Right cardiac atrium (tissue), 5 donors: ENCODE measurements around the gene RIPK1. TPM values are rescaled to one million over a fixed set of nuclear protein-coding genes. Genes with fewer than 3 reads are reported as not detected.

Experiments used
- ATAC-seq, 2 donors: fragments of 200-7000 bp; cut with Tn5 transposase; one replicate each; pipeline versions ENCODE4 v1.8.0 to v1.9.1; 2020; ENCODE audit warnings: moderate library complexity in 2 of 2, mild to moderate bottlenecking in 1 of 2
- DNase-seq, 3 donors: peaks; one replicate each; pipeline ENCODE4 v3.0.0-alpha.2; 2020
- H3K27ac ChIP-seq: one replicate; pipeline ENCODE4 v1.5.1; 2013; ENCODE audit warnings: mild to moderate bottlenecking, low read length, control low read depth, moderate library complexity
- H3K27me3 ChIP-seq: one replicate; pipeline ENCODE4 v1.6.1; 2013; ENCODE audit not compliant: control insufficient read depth, insufficient read depth
- H3K4me1 ChIP-seq: one replicate; pipeline ENCODE4 v1.6.1; 2013; ENCODE audit warnings: low read length; ENCODE audit not compliant: control insufficient read depth, insufficient read depth
- H3K4me3 ChIP-seq: one replicate; pipeline ENCODE4 v1.5.1; 2013; ENCODE audit warnings: low read length, control low read depth
- H3K9me3 ChIP-seq: one replicate; pipeline ENCODE4 v1.6.1; 2013; ENCODE audit warnings: low read length; ENCODE audit not compliant: control insufficient read depth
- WGBS: extraction: QIAGEN DNeasy Blood & Tissue Kit; methylation state at CpG from one replicate; pipeline ENCODE4 v1.1.7; 2013; 5-methylcytosine and 5-hydroxymethylcytosine counted together
- intact Hi-C, 4 donors: fragments of 100-400 bp; cut with DNase I; formaldehyde crosslinking; loops; one replicate each; pipeline versions ENCODE4 v1.11.0 to v1.14.0; 2022 to 2023
- polyA plus RNA-seq: library from polyadenylated mRNA; stranded (reverse); fragments of 200-250 nt; gene quantifications from one replicate; pipeline ENCODE4 v1.2.3, GENCODE V29; 2013
- total RNA-seq, 4 donors: library from RNA; stranded (reverse); fragmentation: NEBNext Ultra II Directional; extraction: Animal tissue kit (Norgen Biotek cat#: 25700); gene quantifications; one replicate each; pipeline ENCODE4 v1.2.1, GENCODE V29; 2021
- donor health status: healthy with polysubstance abuse.
- donor health status: DM: no; HTN: yes; CAD: no.
- donor health status: DM: no; HTN: no; CAD: no.
- donor health status: DM: no; HTN: yes; CAD: no; lungs with severe emphysema.
- donor health status: DM: yes; HTN: yes; CAD: no.

RIPK1 gene
- total and polyA plus RNA-seq, 5 donors = 6.8 to 11.5 (median 8.3) TPM

DNA sequence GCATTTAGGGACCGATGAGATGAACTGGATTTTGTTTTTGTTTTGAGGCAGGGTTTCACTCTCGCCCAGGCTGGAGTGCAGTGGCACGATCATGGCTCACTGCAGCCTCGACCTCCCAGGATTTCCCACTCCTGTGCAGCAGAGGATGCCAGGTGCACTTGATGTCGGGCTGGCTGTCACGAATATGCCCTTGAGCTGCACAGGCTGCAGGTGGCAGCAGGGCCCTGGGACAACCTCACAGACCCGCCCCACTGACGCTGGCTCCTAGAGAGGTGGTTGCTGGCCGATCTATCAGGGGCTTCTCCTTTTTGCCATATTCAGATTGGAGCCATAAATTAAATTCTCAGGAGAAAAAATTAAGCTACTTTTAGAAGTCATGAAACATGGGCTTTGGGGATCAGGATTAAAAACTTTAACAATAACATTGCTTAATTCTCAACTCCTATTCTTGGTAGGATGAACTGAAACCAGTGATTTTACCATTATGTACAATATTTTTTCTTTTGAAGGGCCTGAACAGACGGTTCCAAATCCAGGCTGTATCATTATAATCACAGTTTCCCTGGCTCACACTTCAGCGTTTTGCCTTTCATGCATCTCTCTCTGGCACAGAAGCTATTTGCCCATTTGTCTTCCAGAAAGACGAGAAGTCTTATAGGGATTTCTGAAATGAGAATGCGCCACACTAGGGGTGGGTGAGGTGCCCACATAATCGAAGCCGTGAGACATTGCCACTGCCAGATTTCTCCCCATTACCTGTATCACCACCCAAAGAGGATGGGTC, 36.2 kb upstream of the RIPK1 start:
- H3K27ac ChIP-seq = no peak overlapping the region
- ATAC-seq (no peak), DNase-seq (no peak)
- H3K9me3 ChIP-seq = no peaks in the 10 kb centered on the region
- H3K4me1 ChIP-seq = no peaks in the 10 kb centered on the region
- intact Hi-C loops = no loop called here
- WGBS = 71% methylated on average over 15 of the region's 15 CpGs
- no peak overlapping the region for H3K4me3 ChIP-seq
- H3K27me3 ChIP-seq = no peaks in the 10 kb centered on the region

DNA sequence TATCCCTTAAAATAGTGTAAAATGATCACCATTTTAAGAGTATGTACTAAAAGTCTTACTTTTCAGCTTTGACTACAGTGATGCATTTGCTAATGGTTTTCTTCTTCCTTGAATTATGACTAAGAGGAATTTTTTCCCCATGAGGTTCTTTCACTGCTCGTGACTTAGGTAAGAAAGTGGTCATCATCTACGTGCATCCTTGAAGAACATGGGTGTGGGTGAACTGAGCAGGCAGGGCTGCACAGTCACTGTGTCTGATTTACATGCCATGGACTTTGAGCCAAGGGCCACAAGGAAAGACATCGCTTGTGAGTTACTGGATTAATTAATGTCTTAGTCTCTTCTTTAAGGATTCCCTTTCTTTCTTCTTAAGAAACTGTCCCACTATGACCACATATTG, 35.3 kb upstream of the RIPK1 start:
- intact Hi-C loops = no loop called here
- Histone ChIP-seq H3K4me3 (no peak overlapping the region), H3K4me1 (no peaks in the 10 kb centered on the region), H3K27ac (no peak overlapping the region), H3K27me3 (no peaks in the 10 kb centered on the region), H3K9me3 (no peaks in the 10 kb centered on the region)
- WGBS = 93% methylated on average over 3 of the region's 3 CpGs
- DNase-seq (no peak), ATAC-seq (no peak)

DNA sequence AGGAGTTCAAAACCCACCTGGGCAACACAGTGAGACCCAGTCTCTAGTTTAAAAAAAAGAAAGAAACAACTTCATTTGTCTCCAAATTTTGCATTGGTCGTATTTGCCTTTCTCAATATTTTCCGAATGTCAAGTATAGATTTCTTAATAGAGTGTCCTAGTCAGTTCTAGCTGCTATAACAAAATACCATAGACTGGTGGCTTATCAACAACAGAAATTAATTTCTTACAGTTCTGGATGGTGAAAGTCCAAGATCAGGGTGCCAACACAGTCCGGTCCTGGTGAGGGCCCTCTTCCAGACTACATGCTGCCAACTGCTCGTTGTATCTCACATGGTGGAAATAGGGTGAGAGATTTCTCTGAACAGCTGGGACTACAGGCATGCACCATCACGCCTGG, 34.6 kb upstream of the RIPK1 start:
- intact Hi-C loops = no loop called here
- Histone ChIP-seq H3K4me3 (no peak overlapping the region), H3K4me1 (no peaks in the 10 kb centered on the region), H3K27ac (no peak overlapping the region), H3K27me3 (no peaks in the 10 kb centered on the region), H3K9me3 (no peaks in the 10 kb centered on the region)
- no peak for DNase-seq
- ATAC-seq = no peak
- WGBS = 94% methylated on average over 5 of the region's 5 CpGs

DNA sequence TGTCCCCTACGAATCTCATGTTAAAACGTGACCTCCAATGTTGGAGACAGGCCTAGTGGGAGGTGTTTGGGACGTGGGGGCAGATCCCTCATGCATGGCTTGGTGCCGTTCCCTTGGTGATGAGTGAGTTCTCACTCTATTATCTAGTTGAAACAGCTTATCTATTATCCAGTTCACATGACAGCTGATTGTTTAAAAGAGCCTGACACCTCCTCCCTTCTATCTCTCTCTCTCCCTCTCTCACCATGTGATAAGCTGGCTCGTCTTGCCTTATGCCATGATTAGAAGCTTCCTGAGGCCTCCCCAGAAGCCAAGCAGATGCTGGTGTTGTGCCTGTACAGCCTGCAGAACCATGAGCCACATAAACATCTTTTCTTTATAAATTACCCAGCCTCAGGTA, 32.9 kb upstream of the RIPK1 start:
- no peaks in the 10 kb centered on the region for H3K9me3 ChIP-seq
- ATAC-seq (peak; percentile 38 to 53), DNase-seq (no peak)
- WGBS = 43% methylated on average over 5 of the region's 5 CpGs
- no peaks in the 10 kb centered on the region for H3K4me1 ChIP-seq
- intact Hi-C loops = no loop called here
- H3K4me3 ChIP-seq = no peak overlapping the region
- H3K27ac ChIP-seq = no peak overlapping the region
- H3K27me3 ChIP-seq = no peaks in the 10 kb centered on the region

DNA sequence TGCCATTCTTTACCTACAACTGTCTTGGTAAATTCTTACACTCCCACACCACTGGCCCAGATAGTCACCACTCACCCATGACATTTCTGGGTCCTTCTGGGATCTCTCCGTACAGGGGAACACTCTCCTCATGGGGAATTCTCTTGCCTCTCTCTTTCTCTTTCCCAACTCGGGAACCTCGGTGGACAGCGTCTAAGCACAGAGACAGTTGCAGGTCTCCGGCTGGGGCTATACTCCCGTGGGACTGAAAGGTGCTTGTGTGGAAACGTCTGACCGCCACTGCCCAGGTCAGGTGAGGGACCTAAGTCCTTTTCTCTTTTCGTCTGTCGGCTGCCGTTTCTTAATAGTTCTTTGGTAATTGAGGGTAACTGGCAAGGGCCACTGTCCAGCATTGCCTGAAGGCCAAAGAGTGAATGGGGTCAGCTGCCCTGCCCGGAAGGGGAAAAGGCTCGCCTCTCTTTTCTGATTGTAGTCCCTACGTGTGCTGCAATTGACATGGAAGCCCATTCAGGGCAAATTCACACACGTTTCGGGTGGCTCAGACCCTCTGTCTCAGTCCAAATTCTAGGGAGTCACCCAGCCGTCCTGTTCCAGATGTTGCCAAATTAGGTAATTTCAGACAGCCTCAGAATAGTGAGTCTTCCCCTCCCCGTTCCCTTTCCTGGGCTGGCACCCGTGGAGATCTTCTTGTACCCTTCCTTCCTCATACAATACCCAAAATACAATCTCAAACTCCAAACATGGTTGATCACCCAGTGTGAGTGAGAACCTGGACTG, 31.2 kb upstream of the RIPK1 start:
- DNase-seq (no peak), ATAC-seq (peak in 1 of 2 donors; percentile 51)
- whole genome bisulfite sequencing = 78% methylated on average over 19 of the region's 19 CpGs
- H3K4me1 ChIP-seq = no peaks in the 10 kb centered on the region
- intact Hi-C loops = no loop called here
- no peaks in the 10 kb centered on the region for H3K9me3 ChIP-seq
- no peak overlapping the region for H3K4me3 ChIP-seq
- H3K27ac ChIP-seq = no peak overlapping the region
- no peaks in the 10 kb centered on the region for H3K27me3 ChIP-seq

DNA sequence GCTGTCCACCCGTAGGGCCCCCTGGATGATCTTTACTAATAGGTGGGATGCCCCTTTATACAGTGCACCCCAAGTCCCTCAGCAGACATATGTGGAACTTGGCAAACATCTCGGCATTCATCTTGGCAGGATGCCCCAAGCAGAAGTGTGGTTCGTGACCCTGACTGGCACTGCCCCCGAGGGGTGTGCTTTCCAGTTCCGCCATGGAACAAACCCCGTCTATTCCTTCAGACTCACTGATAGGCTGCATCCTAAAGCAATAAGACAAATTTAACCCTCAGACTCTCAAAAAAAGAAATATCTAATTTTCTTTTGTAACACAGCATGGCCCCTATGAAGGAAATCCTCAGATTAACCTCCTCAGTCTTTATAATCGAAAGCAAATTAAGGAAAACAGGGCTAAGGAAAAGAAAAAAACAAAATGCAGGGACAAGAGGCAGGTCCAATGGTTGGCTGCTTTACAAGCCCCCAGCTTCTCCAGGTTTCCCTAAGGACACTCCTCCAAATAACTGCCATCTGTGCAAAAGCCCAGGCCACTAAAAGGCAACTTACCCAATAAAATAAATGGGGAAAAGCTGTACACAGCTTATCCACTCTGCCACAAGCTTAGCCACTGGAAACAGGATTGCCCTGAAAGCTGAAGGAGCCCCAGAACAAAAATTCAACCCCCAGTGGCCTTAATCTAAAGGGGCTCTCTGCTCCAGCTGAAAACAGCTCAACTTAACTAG, 30.5 kb upstream of the RIPK1 start:
- ATAC-seq = peak in 1 of 2 donors; percentile 38
- intact Hi-C loops = no loop called here
- Histone ChIP-seq H3K9me3 (no peaks in the 10 kb centered on the region), H3K27ac (no peak overlapping the region), H3K4me3 (no peak overlapping the region), H3K4me1 (no peaks in the 10 kb centered on the region), H3K27me3 (no peaks in the 10 kb centered on the region)
- no peak for DNase-seq
- 38% methylated on average over 7 of the region's 7 CpGs for WGBS

DNA sequence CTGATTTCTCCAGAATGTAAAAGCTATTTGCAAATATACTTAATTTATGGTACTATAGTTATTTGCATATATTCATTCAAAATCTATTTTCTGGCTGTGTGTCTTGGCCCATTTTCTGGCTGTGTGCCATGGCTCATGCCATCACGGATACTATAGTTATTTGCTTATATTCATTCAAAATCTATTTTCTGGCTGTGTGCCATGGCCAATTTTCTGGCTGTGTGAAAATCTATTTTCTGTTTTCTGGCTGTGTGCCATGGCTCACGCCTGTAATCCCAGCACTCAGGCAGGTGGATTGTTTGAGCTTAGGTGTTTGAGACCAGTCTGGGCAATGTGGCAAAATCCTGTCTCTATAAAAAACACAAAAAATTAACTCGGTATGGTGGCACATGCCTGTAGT, 28.9 kb upstream of the RIPK1 start:
- WGBS = 58% methylated on average over 3 of the region's 3 CpGs
- no peaks in the 10 kb centered on the region for H3K27me3 ChIP-seq
- no peaks in the 10 kb centered on the region for H3K9me3 ChIP-seq
- intact Hi-C loops = no loop called here
- H3K27ac ChIP-seq = no peak overlapping the region
- no peak for ATAC-seq
- no peaks in the 10 kb centered on the region for H3K4me1 ChIP-seq
- H3K4me3 ChIP-seq = no peak overlapping the region
- no peak for DNase-seq

DNA sequence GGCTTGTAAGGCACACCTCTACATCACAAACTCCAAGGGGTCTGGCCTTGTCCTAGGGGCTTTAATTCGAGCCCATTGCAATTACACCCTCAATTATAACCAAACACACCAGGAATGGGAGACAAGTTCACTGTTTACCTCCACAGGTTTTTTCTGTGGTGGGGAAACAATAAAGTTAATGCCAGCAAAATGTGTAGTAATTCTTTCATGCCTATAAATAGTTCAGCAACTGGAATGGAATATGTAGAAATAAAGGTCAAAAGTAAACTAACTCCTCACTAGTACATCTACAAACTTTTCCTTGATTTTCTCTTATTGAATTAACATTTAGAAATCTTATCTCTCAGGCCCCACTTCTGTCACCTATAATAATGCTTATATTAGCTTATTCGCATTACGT, 27.1 kb upstream of the RIPK1 start:
- 97% methylated on average over 3 of the region's 3 CpGs for WGBS
- no peak overlapping the region for H3K4me3 ChIP-seq
- H3K27me3 ChIP-seq = no peaks in the 10 kb centered on the region
- ATAC-seq (no peak), DNase-seq (no peak)
- no peak overlapping the region for H3K27ac ChIP-seq
- H3K9me3 ChIP-seq = no peaks in the 10 kb centered on the region
- H3K4me1 ChIP-seq = no peaks in the 10 kb centered on the region
- intact Hi-C loops = no loop called here

DNA sequence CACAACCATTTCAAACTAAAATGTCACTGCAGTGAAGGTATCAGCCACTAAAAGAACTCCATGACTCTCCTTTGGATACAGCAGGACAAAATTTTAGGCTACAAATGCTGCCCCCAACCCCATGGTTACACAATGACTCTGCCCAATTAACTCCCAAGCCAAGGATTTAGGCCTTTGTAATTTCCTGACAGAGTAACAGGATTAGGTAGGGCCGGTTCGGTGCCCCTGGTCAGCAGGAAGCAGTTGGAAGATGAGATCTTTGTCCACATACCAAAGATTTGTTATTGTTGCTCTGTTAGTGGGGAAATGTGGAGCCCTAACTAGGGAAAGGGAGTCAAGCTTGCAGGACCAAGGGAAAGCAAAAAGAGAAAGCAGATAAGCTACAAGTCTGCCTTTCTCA, 26.7 kb upstream of the RIPK1 start:
- Histone ChIP-seq H3K27ac (no peak overlapping the region), H3K4me3 (no peak overlapping the region), H3K9me3 (no peaks in the 10 kb centered on the region), H3K4me1 (no peaks in the 10 kb centered on the region), H3K27me3 (no peaks in the 10 kb centered on the region)
- 38% methylated on average over 2 of the region's 2 CpGs for WGBS
- intact Hi-C loops = no loop called here
- ATAC-seq (peak in 1 of 2 donors; percentile 43), DNase-seq (no peak)

DNA sequence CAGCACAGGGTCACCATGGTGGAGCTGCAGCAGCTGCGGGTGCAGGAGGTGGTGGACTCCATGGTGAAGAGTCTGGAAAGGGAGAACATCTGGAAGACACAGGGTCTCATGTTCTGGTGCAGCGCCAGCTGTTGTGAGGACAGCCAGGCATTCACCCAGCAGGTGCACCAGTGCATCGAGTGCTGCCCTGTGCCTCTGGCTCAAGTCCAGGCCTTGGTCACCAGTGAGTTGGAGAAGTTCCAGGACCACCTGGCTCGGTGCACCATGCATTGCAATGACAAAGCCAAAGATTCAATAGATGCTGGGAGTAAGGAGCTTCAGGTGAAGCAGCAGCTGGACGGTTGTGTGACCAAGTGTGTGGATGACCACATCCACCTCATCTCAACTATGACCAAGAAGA, 22.9 kb upstream of the RIPK1 start:
- Histone ChIP-seq H3K27ac (no peak overlapping the region), H3K4me1 (no peaks in the 10 kb centered on the region), H3K4me3 (no peak overlapping the region), H3K9me3 (no peaks in the 10 kb centered on the region), H3K27me3 (no peaks in the 10 kb centered on the region)
- WGBS = 73% methylated on average over 5 of the region's 5 CpGs
- intact Hi-C loops = no loop called here
- DNase-seq (no peak), ATAC-seq (no peak)

DNA sequence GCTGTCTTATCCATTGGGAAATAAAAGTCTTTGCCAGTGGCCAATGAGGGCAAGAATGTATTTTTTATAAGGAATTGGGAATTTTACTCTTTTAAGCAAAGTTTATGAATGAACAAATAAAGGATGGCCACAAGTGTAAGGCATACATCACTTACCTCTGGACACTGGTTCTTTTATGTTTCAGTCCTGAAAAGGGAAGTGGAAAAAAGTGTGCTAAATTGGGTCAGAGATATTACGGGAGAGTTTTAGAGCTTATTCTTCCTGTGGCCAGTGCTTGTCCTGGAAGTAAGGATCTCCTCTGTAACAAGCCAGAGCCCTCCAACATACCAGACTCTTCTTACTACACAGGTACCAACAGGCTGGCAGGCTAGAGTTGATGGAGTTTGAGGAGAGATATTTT, 22.5 kb upstream of the RIPK1 start:
- ATAC-seq (no peak), DNase-seq (no peak)
- intact Hi-C loops = no loop called here
- Histone ChIP-seq H3K27ac (no peak overlapping the region), H3K4me1 (no peaks in the 10 kb centered on the region), H3K27me3 (no peaks in the 10 kb centered on the region), H3K9me3 (no peaks in the 10 kb centered on the region), H3K4me3 (no peak overlapping the region)
- WGBS = 70% methylated on average over 1 of the region's 1 CpG
